ENCODE data around the gene R3HDM2. TPM values are rescaled to one million over a fixed set of nuclear protein-coding genes. Genes with fewer than 3 reads are reported as not detected.

R3HDM2 gene
- total and polyA plus RNA-seq, 4 donors = 11.3 to 75.4 (median 39.2) TPM

DNA sequence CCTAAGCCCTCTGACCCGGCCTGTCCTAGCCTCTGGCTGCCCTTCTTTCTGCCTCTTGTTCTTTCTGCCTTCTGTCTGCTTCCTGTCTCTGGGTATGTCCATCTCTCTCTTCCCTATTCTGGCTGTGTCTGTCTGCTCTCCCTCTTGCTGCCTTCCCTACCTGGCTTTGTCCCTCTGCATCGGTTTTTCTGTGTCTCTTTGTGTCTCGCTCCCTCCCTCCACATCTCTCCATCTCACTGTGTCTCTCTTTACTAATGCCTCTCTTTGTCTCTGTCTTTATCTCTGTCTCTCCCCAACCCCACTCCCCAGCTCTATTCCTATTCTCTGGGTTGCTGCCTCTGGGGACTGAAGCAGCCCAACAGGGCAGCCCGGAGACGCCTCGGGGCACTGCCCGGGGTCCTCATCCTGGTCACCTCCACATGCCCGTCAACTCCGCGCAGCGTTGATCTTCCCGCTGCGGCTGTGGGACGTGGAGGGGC lies 191.2 kb downstream of the R3HDM2 start:
- no peak overlapping the region for H3K27ac ChIP-seq (ENCODE audit: low read depth in 1 of 2, low read length in 2 of 2)
- H3K4me1 ChIP-seq (ENCODE audit: control insufficient read depth in 1 of 2, insufficient read depth in 2 of 2, low read length in 2 of 2) = no peaks in the 10 kb centered on the region
- no peak for DNase-seq
- H3K9me3 ChIP-seq (ENCODE audit: control insufficient read depth, low read length) = no peaks in the 10 kb centered on the region
- intact Hi-C loops (cut with DNase I) = loop anchor here (1.0 kb wide), 2 partner anchors 25 to 26 kb away; no protein-coding TSS in a partner anchor
- WGBS, 2 donors = 1 to 2% methylated on average over 14 of the region's 14 CpGs
- no peak for ATAC-seq (ENCODE audit: low FRiP score)
- H3K36me3 ChIP-seq (ENCODE audit: control insufficient read depth in 1 of 2, insufficient read depth in 2 of 2, low read length in 1 of 2) = no peaks in the 10 kb centered on the region
- no peaks in the 10 kb centered on the region for H3K27me3 ChIP-seq (ENCODE audit: control insufficient read depth in 1 of 2, insufficient read depth in 2 of 2, low read length in 1 of 2)
- peak overlapping the region; percentile 7 to 44 for H3K4me3 ChIP-seq (ENCODE audit: low read length in 2 of 2)

- H3K27me3 ChIP-seq (ENCODE audit: control insufficient read depth in 1 of 2, insufficient read depth in 2 of 2, low read length in 1 of 2) = no peaks in the 10 kb centered on the region
- H3K4me1 ChIP-seq (ENCODE audit: control insufficient read depth in 1 of 2, insufficient read depth in 2 of 2, low read length in 2 of 2) = no peaks in the 10 kb centered on the region
- peak overlapping the region; percentile 8 to 22 for H3K4me3 ChIP-seq (ENCODE audit: low read length in 2 of 2)
- no peak overlapping the region for H3K27ac ChIP-seq (ENCODE audit: low read depth in 1 of 2, low read length in 2 of 2)
- 1 to 4% methylated on average over 40 to 47 of the region's 47 CpGs for WGBS, 2 donors
- intact Hi-C loops (cut with DNase I) = loop anchor here (1.0 kb wide), 2 partner anchors 25 to 26 kb away; no protein-coding TSS in a partner anchor
- DNase-seq (peak; percentile 91 to 97), ATAC-seq (ENCODE audit: low FRiP score) (peak; percentile 91)
- no peaks in the 10 kb centered on the region for H3K9me3 ChIP-seq (ENCODE audit: control insufficient read depth, low read length)
- peaks cover 0 to under 1% of the 10 kb centered on the region in 2 donors for H3K36me3 ChIP-seq (ENCODE audit: control insufficient read depth in 1 of 2, insufficient read depth in 2 of 2, low read length in 1 of 2)
These were observed 191.8 kb downstream of the R3HDM2 start for GRCh38 chr12:57238854-57239554.

- Histone ChIP-seq H3K27me3 (ENCODE audit: control insufficient read depth in 1 of 2, insufficient read depth in 2 of 2, low read length in 1 of 2) (no peaks in the 10 kb centered on the region), H3K4me1 (ENCODE audit: control insufficient read depth in 1 of 2, insufficient read depth in 2 of 2, low read length in 2 of 2) (no peaks in the 10 kb centered on the region), H3K27ac (ENCODE audit: low read depth in 1 of 2, low read length in 2 of 2) (no peak overlapping the region), H3K9me3 (ENCODE audit: control insufficient read depth, low read length) (no peaks in the 10 kb centered on the region), H3K36me3 (ENCODE audit: control insufficient read depth in 1 of 2, insufficient read depth in 2 of 2, low read length in 1 of 2) (peaks cover 0 to 3% of the 10 kb centered on the region in 2 donors), H3K4me3 (ENCODE audit: low read length in 2 of 2) (peak overlapping the region; percentile 8 to 22)
- intact Hi-C loops (cut with DNase I) = no loop called here
- DNase-seq (peak in 1 of 2 donors; percentile 83), ATAC-seq (ENCODE audit: low FRiP score) (no peak)
- 11 to 14% methylated on average over 55 to 63 of the region's 63 CpGs for WGBS, 2 donors
These were observed 192.7 kb downstream of the R3HDM2 start for GRCh38 chr12:57237932-57238853.

DNA sequence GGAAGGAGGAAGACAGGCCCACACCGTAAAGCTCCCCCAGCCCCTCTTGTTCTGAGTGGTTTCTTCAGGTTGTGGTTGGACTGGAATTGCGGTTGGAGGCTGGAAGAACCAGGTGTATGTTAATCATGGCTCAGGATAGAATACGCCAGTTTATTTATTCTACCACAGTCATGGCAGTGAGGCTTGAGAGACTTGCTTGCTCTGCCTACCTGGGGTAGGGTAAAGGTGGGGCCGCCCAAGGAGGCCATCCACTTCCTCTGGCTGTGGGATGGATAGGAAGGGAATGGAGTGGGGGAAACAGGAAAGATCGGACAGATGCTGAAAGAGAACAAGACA lies 193.3 kb downstream of the R3HDM2 start:
- H3K4me3 ChIP-seq (ENCODE audit: low read length in 2 of 2) = no peak overlapping the region
- intact Hi-C loops (cut with DNase I) = no loop called here
- H3K4me1 ChIP-seq (ENCODE audit: control insufficient read depth in 1 of 2, insufficient read depth in 2 of 2, low read length in 2 of 2) = no peaks in the 10 kb centered on the region
- no peak overlapping the region for H3K27ac ChIP-seq (ENCODE audit: low read depth in 1 of 2, low read length in 2 of 2)
- DNase-seq = no peak
- H3K36me3 ChIP-seq (ENCODE audit: control insufficient read depth in 1 of 2, insufficient read depth in 2 of 2, low read length in 1 of 2) = peaks cover 0 to 5% of the 10 kb centered on the region in 2 donors
- H3K27me3 ChIP-seq (ENCODE audit: control insufficient read depth in 1 of 2, insufficient read depth in 2 of 2, low read length in 1 of 2) = no peaks in the 10 kb centered on the region
- H3K9me3 ChIP-seq (ENCODE audit: control insufficient read depth, low read length) = no peaks in the 10 kb centered on the region
- 79 to 83% methylated on average over 5 of the region's 5 CpGs for WGBS, 2 donors
- no peak for ATAC-seq (ENCODE audit: low FRiP score)

- H3K27ac ChIP-seq (ENCODE audit: low read depth in 1 of 2, low read length in 2 of 2) = no peak overlapping the region
- peaks cover 0 to 8% of the 10 kb centered on the region in 2 donors for H3K36me3 ChIP-seq (ENCODE audit: control insufficient read depth in 1 of 2, insufficient read depth in 2 of 2, low read length in 1 of 2)
- DNase-seq (peak; percentile 73 to 81), ATAC-seq (ENCODE audit: low FRiP score) (no peak)
- no peaks in the 10 kb centered on the region for H3K4me1 ChIP-seq (ENCODE audit: control insufficient read depth in 1 of 2, insufficient read depth in 2 of 2, low read length in 2 of 2)
- H3K9me3 ChIP-seq (ENCODE audit: control insufficient read depth, low read length) = no peaks in the 10 kb centered on the region
- H3K27me3 ChIP-seq (ENCODE audit: control insufficient read depth in 1 of 2, insufficient read depth in 2 of 2, low read length in 1 of 2) = no peaks in the 10 kb centered on the region
- intact Hi-C loops (cut with DNase I) = no loop called here
- 51 to 53% methylated on average over 9 of the region's 9 CpGs for WGBS, 2 donors
- H3K4me3 ChIP-seq (ENCODE audit: low read length in 2 of 2) = no peak overlapping the region
These were observed 193.8 kb downstream of the R3HDM2 start for GRCh38 chr12:57236925-57237595.

- Histone ChIP-seq H3K4me3 (ENCODE audit: low read length in 2 of 2) (no peak overlapping the region), H3K27me3 (ENCODE audit: control insufficient read depth in 1 of 2, insufficient read depth in 2 of 2, low read length in 1 of 2) (no peaks in the 10 kb centered on the region), H3K27ac (ENCODE audit: low read depth in 1 of 2, low read length in 2 of 2) (no peak overlapping the region), H3K9me3 (ENCODE audit: control insufficient read depth, low read length) (no peaks in the 10 kb centered on the region), H3K36me3 (ENCODE audit: control insufficient read depth in 1 of 2, insufficient read depth in 2 of 2, low read length in 1 of 2) (peaks cover 0 to 9% of the 10 kb centered on the region in 2 donors), H3K4me1 (ENCODE audit: control insufficient read depth in 1 of 2, insufficient read depth in 2 of 2, low read length in 2 of 2) (no peaks in the 10 kb centered on the region)
- DNase-seq = peak; percentile 61 to 75
- no peak for ATAC-seq (ENCODE audit: low FRiP score)
- intact Hi-C loops (cut with DNase I) = no loop called here
- 45 to 50% methylated on average over 40 of the region's 40 CpGs for WGBS, 2 donors
These were observed 194.5 kb downstream of the R3HDM2 start for GRCh38 chr12:57236201-57236924.

DNA sequence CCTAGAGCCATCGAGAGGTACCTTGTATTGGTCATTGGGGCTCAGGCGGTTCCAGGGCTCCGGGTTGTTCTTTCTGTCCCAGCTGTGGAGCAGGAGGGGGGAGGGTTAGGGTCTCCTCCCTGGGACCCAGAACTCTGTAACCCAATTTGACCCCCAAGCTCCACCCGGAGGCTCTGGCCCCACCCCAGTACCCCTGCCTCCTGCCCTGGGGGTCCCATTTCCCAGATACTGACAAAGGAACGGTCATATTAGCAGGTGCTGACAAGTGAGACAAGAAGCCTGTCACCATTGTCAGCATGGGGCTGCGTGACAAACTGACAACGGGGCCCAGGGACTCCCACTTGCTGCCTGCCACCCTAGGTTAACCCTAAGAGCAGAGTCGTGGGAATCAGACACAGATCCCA lies 195.1 kb downstream of the R3HDM2 start:
- Histone ChIP-seq H3K4me1 (ENCODE audit: control insufficient read depth in 1 of 2, insufficient read depth in 2 of 2, low read length in 2 of 2) (no peaks in the 10 kb centered on the region), H3K4me3 (ENCODE audit: low read length in 2 of 2) (no peak overlapping the region), H3K36me3 (ENCODE audit: control insufficient read depth in 1 of 2, insufficient read depth in 2 of 2, low read length in 1 of 2) (peaks cover 0 to 9% of the 10 kb centered on the region in 2 donors), H3K27me3 (ENCODE audit: control insufficient read depth in 1 of 2, insufficient read depth in 2 of 2, low read length in 1 of 2) (no peaks in the 10 kb centered on the region), H3K9me3 (ENCODE audit: control insufficient read depth, low read length) (no peaks in the 10 kb centered on the region), H3K27ac (ENCODE audit: low read depth in 1 of 2, low read length in 2 of 2) (peak overlapping the region in 1 of 2 donors; percentile 10)
- intact Hi-C loops (cut with DNase I) = no loop called here
- 67 to 75% methylated on average over 8 of the region's 8 CpGs for WGBS, 2 donors
- DNase-seq (peak in 1 of 2 donors; percentile 37), ATAC-seq (ENCODE audit: low FRiP score) (no peak)
